Sigmoid colon (tissue), 4 donors: ENCODE data around the gene LRRFIP2.

ENCODE experiments used
- CTCF ChIP-seq, 4 experiments: fragments of 450-650 bp in 3 of 4; fragments of 200-600 bp in 1 of 4; IDR thresholded peaks; one replicate each; pipeline ENCODE4 v1.5.1; 2016 to 2019; ENCODE audit warnings: antibody characterized with exemption in 4 of 4, mild to moderate bottlenecking in 3 of 4, moderate library complexity in 2 of 4
- EP300 ChIP-seq, 4 donors: sonication (generic); formaldehyde crosslinking; IDR thresholded peaks; one replicate each; pipeline ENCODE4 v1.6.1; 2017; ENCODE audit warnings: antibody characterized with exemption in 4 of 4
- POLR2A ChIP-seq, 2 donors: fragments of 450-650 bp; IDR thresholded peaks; one replicate each; pipeline ENCODE4 v1.6.1; 2016; ENCODE audit warnings: antibody characterized with exemption in 2 of 2, mild to moderate bottlenecking in 2 of 2, moderate library complexity in 2 of 2
- POLR2AphosphoS5 ChIP-seq, 4 donors: sonication (generic); formaldehyde crosslinking; IDR thresholded peaks; one replicate each; pipeline ENCODE4 v1.6.1; 2017; ENCODE audit warnings: antibody characterized with exemption in 4 of 4

- TF ChIP-seq CTCF (IDR thresholded peaks at IDR 0.05) = no peak
- TF ChIP-seq EP300 (IDR thresholded peaks at IDR 0.05) = no peak
- TF ChIP-seq POLR2A (IDR thresholded peaks at IDR 0.05) = no peak
- no peak for TF ChIP-seq POLR2AphosphoS5 (IDR thresholded peaks at IDR 0.05)
These were observed 58.9 kb downstream of the LRRFIP2 start for GRCh38 chr3:37115446-37115845.
